K562 (cell line): ENCODE data around the gene RBSN. TPM values are rescaled to one million over a fixed set of nuclear protein-coding genes. Genes with fewer than 3 reads are reported as not detected.

Experiments used
- ATAC-seq: fragments of 200-7000 bp; cut with Tn5 transposase; 3 replicates; pipeline ENCODE4 v1.9.1; 2020; ENCODE audit warnings: moderate library complexity
- BruUV-seq: library from RNA; stranded (reverse); fragments of 400-500 nt; replicated peaks from 2 replicates; lab custom pipeline; 2021; lab: Mats Ljungman, UMichigan
- CTCF ChIA-PET: fragments of 300-600 bp; formaldehyde crosslinking; extraction: SDS; loops from one replicate; lab custom pipeline; 2021; ENCODE audit warnings: low intra/inter-chr PET ratio; lab: Yijun Ruan, JAX
- POLR2A ChIA-PET: fragments of 300-600, 350-650 bp; sonication (Branson Sonifier 250); formaldehyde crosslinking; extraction: SDS; loops from one replicate; lab custom pipeline; 2021; ENCODE audit warnings: antibody characterized with exemption, inconsistent platforms; lab: Yijun Ruan, JAX
- DNase-seq, 4 experiments: peaks; one replicate each; pipeline versions ENCODE4 v3.0.0 to v3.0.0-alpha.2; 2011 to 2018; ENCODE audit warnings: low spot score in 3 of 4, mixed read lengths in 3 of 4; ENCODE audit errors: extremely low read depth in 1 of 4
- FAIRE-seq: peaks from 2 replicates; lab custom pipeline; 2011; peaks lifted over from hg19 to GRCh38; lab: Jason Lieb, UNC
- H2AFZ ChIP-seq: 2 replicates; pipeline ENCODE4 v1.6.0; 2011; ENCODE audit warnings: low read depth, low read length, control low read depth, inconsistent platforms
- H3K27ac ChIP-seq: fragments of 200-600 bp; 3 replicates; pipeline ENCODE4 v1.8.0; 2011; ENCODE audit warnings: low read depth, mild to moderate bottlenecking, control low read depth, inconsistent platforms, low read length, moderate library complexity, mixed read lengths; ENCODE audit errors: extremely low read depth
- H3K27me3 ChIP-seq, 2 experiments: fragments of 300-600 bp in 1 of 2; 2 replicates in 1 of 2; 3 replicates in 1 of 2; pipeline versions ENCODE4 v1.6.0 to v1.8.0; 2011; ENCODE audit warnings: inconsistent platforms in 2 of 2, low read length in 2 of 2, mild to moderate bottlenecking in 1 of 2, mixed read lengths in 1 of 2, moderate library complexity in 1 of 2; ENCODE audit not compliant: control insufficient read depth in 2 of 2, insufficient read depth in 2 of 2
- H3K36me3 ChIP-seq: fragments of 300-600 bp; 3 replicates; pipeline ENCODE4 v1.8.0; 2011; ENCODE audit warnings: mild to moderate bottlenecking, low read length, inconsistent platforms; ENCODE audit not compliant: control insufficient read depth, insufficient read depth
- H3K4me1 ChIP-seq, 2 experiments: fragments of 200-600 bp in 1 of 2; replicated peaks in 1 of 2; 2 replicates in 1 of 2; 3 replicates in 1 of 2; pipeline versions ENCODE4 v1.5.1 to v1.8.0; 2011; ENCODE audit warnings: inconsistent platforms in 2 of 2, low read length in 2 of 2, mild to moderate bottlenecking in 1 of 2, mixed read lengths in 1 of 2, moderate library complexity in 1 of 2; ENCODE audit not compliant: control insufficient read depth in 2 of 2, insufficient read depth in 2 of 2
- H3K4me2 ChIP-seq: 2 replicates; pipeline ENCODE4 v1.6.1; 2011; ENCODE audit warnings: low read length, control low read depth, inconsistent platforms, mixed read lengths; ENCODE audit not compliant: insufficient read depth
- H3K4me3 ChIP-seq: fragments of 200-600 bp; sonication (generic), shearing (Covaris generic); 2 replicates; pipeline ENCODE4 v1.5.1; 2016; ENCODE audit warnings: control low read depth, inconsistent platforms
- H3K79me2 ChIP-seq: fragments of 200-600 bp; 3 replicates; pipeline ENCODE4 v1.8.0; 2011; ENCODE audit warnings: low read length, inconsistent platforms; ENCODE audit not compliant: control insufficient read depth, insufficient read depth
- H3K9ac ChIP-seq, 2 experiments: 2 replicates each; pipeline versions ENCODE4 v1.6.0 to v1.6.1; 2011; ENCODE audit warnings: low read depth in 2 of 2, low read length in 2 of 2, control low read depth in 1 of 2, inconsistent platforms in 1 of 2, mild to moderate bottlenecking in 1 of 2, mixed read lengths in 1 of 2; ENCODE audit not compliant: insufficient read depth in 1 of 2
- H3K9me1 ChIP-seq: one replicate; pipeline ENCODE4 v1.6.0; 2011; ENCODE audit warnings: inconsistent platforms, mild to moderate bottlenecking, low read length, moderate library complexity; ENCODE audit not compliant: control insufficient read depth, insufficient read depth
- H3K9me3 ChIP-seq: replicated peaks from 2 replicates; pipeline ENCODE4 v1.5.1; 2011; ENCODE audit warnings: low read depth, low read length, inconsistent platforms; ENCODE audit not compliant: control insufficient read depth, insufficient read depth
- H4K20me1 ChIP-seq: replicated peaks from 2 replicates; pipeline ENCODE4 v1.6.1; 2011; ENCODE audit warnings: low read length, inconsistent platforms, mixed read lengths; ENCODE audit not compliant: control insufficient read depth, insufficient read depth
- CBFA2T3 ChIP-seq: fragments of 450-650 bp; IDR thresholded peaks from 2 replicates; pipeline ENCODE4 v1.6.1; 2017
- CHD4 ChIP-seq: fragments of 200-600 bp; sonication (generic); IDR thresholded peaks from 3 replicates; pipeline ENCODE4 v1.6.1; 2012; ENCODE audit warnings: low read depth, mild to moderate bottlenecking, mixed read lengths, low read length, inconsistent platforms; ENCODE audit not compliant: insufficient read depth, insufficient replicate concordance, poor library complexity, severe bottlenecking
- NCOA4 ChIP-seq: fragments of 450-650 bp; IDR thresholded peaks from 2 replicates; pipeline ENCODE4 v1.6.1; 2018; ENCODE audit warnings: mild to moderate bottlenecking; ENCODE audit not compliant: partially characterized antibody
- NR4A1 ChIP-seq, 2 experiments: fragments of 250-450 bp in 1 of 2; fragments of 450-650 bp in 1 of 2; sonication (Bioruptor Pico) in 1 of 2; IDR thresholded peaks; 2 replicates each; pipeline versions ENCODE4 v1.4.0 to v1.6.1; 2016 to 2020; ENCODE audit warnings: mild to moderate bottlenecking in 2 of 2, missing compliant biosample characterization in 1 of 2, missing genetic modification characterization in 1 of 2, moderate library complexity in 1 of 2
- NUFIP1 ChIP-seq: fragments of 450-650 bp; IDR thresholded peaks from 2 replicates; pipeline ENCODE4 v1.6.1; 2018; ENCODE audit not compliant: partially characterized antibody
- RCOR1 ChIP-seq, 2 experiments: IDR thresholded peaks; 2 replicates each; pipeline ENCODE4 v1.6.1; 2012; ENCODE audit warnings: low read depth in 2 of 2, low read length in 2 of 2, borderline replicate concordance in 1 of 2, improper control_type of control experiment in 1 of 2
- RFX7 ChIP-seq: fragments of 250-450 bp; sonication (Bioruptor Pico); IDR thresholded peaks from 2 replicates; pipeline ENCODE4 v1.5.1; 2021; ENCODE audit warnings: mild to moderate bottlenecking
- TCFL5 ChIP-seq: fragments of 250-450 bp; sonication (Bioruptor Pico); conservative IDR thresholded peaks from 2 replicates; pipeline ENCODE4 v1.6.1; 2021; ENCODE audit warnings: mild to moderate bottlenecking, moderate library complexity, matching md5 sums
- ZNF174 ChIP-seq: fragments of 250-450 bp; sonication (Bioruptor Pico); IDR thresholded peaks from 2 replicates; pipeline ENCODE4 v1.4.0; 2020; ENCODE audit warnings: mild to moderate bottlenecking
- WGBS: fragments of 100-300 bp; shearing (Covaris generic); methylation state at CpG from one replicate; pipeline ENCODE4 v1.1.6; 2016; ENCODE audit warnings: low coverage, mixed read lengths; ENCODE audit not compliant: insufficient coverage; ENCODE audit errors: missing lambda C conversion rate; 5-methylcytosine and 5-hydroxymethylcytosine counted together
- in situ Hi-C: fragments of 300-500 bp; cut with MboI; formaldehyde crosslinking; loops from 4 replicates; pipeline ENCODE4 v1.15.0; 2018; ENCODE audit warnings: inconsistent platforms, mixed read lengths
- intact Hi-C: fragments of 100-400 bp; cut with micrococcal nuclease; formaldehyde crosslinking; loops from 2 replicates; pipeline ENCODE4 v1.14.2; 2022
- polyA plus RNA-seq, 8 experiments: library from polyadenylated mRNA; depleted of rRNA in 4 of 8; stranded (reverse) in 5 of 8; unstranded in 3 of 8; fragments of >200 nt; fragmentation: Nextera tagmentation in 2 of 8; fragmentation: Illumina TruSeq in 1 of 8; extraction: Ambion mirVana in 2 of 8; extraction: Trizol in 1 of 8; gene quantifications; 2 replicates each; pipeline versions ENCODE4 v1.2.1 to v1.2.3, GENCODE V29; 2011 to 2014; ENCODE audit warnings: inconsistent platforms in 1 of 8, missing spikeins in 1 of 8
- total RNA-seq, 7 experiments: library from RNA; depleted of rRNA in 6 of 7; stranded (reverse); fragments of >200 nt in 6 of 7; fragmentation: Illumina TruSeq in 2 of 7; extraction: Trizol in 2 of 7; gene quantifications; 2 replicates each; pipeline versions ENCODE4 v1.2.1 to v1.2.3, GENCODE V29; 2011 to 2021; ENCODE audit warnings: low replicate concordance in 1 of 7
- TF ChIP-seq, protein P1 (sequence below): fragments of 450-650 bp; IDR thresholded peaks from 2 replicates; pipeline ENCODE4 v1.7.1; 2018; ENCODE audit warnings: mild to moderate bottlenecking, low read depth; ENCODE audit not compliant: partially characterized antibody
- TF ChIP-seq, protein P2 (sequence below): fragments of 450-650 bp; IDR thresholded peaks from 2 replicates; pipeline ENCODE4 v1.6.1; 2017; ENCODE audit warnings: antibody characterized with exemption, mild to moderate bottlenecking

RBSN gene
- total and polyA plus RNA-seq, 9 of the 15 experiments (the other 6 are each of a cell fraction or from before 2014, with no cell fraction given) = 2.9 to 19.6 (median 15.0) TPM

DNA sequence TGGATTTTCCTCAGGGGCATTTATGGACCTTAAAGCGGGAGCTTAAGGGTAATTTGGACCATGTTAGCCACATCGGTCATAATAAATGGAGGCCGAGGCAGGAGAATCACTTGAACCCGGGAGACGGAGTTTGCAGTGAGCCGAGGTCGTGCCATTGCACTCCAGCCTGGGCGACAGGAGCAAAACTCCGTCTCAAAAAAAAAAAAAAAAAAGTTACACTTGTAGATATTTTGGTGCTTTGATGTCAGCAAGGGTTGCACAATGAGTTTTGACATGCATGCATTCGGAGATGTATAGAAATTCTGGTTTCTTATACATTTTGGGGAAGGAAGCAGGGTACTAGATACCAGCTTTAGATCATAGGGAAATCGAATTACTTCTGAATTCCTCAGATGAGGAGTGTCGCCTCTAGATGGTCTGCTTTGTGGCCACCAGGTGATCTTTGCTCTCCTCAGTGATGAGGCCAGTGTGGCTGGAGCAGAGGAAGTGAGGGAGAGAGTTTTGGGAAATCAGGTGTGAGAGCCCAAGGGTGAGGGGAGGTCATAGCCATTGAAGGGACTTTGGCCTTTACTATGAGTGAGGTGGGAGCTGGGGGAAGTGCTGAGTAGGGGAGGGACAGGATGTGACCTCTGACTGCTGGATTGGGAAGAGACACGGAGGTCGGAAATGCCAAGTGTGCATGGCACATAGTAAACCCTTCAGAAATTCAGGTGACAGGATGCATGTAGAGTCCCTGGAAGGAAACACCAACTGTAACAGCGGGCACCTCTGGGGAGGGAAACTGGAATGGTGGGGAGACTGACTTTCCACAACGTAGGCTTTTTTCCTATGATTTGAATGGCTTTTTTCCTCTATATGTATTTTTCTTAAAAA lies 8.4 kb upstream of the RBSN start:
- POLR2A ChIA-PET = interaction anchor here (0.6 to 1.4 kb wide), 3 partner anchors 30 to 302 kb away, joined by 3 to 5 read pairs (median 4); no protein-coding TSS in a partner anchor
- Histone ChIP-seq H4K20me1 (no peaks in the 10 kb centered on the region), H3K9me1 (no peaks in the 10 kb centered on the region), H3K9me3 (no peaks in the 10 kb centered on the region), H3K4me1 (peaks cover 3 to 9% of the 10 kb centered on the region in 2 experiments; a peak in 3 of 5 replicates), H3K4me3 (no peak overlapping the region), H3K79me2 (no peaks in the 10 kb centered on the region), H3K9ac (no peak overlapping the region), H3K4me2 (no peak overlapping the region), H3K27ac (no peak overlapping the region), H2AFZ (no peak overlapping the region; the same call in 1 of the 2 replicates), H3K36me3 (no peaks in the 10 kb centered on the region), H3K27me3 (peaks cover 0 to 6% of the 10 kb centered on the region in 2 experiments; a peak in 2 of 5 replicates)
- no TSS peak for BruUV-seq
- no peak for FAIRE-seq
- in situ Hi-C loops = no loop called here
- WGBS = 27% methylated on average over 13 of the region's 16 CpGs
- peak; percentile 19 for ATAC-seq
- intact Hi-C loops = loop anchor here (5.0 kb wide), 1 partner anchor 160 kb away; no protein-coding TSS in a partner anchor
- no peak for DNase-seq
- CTCF ChIA-PET = interaction anchor here (0.6 to 1.5 kb wide), 8 partner anchors 96 to 1140 kb away, joined by 3 to 7 read pairs (median 4); no protein-coding TSS in a partner anchor
- no peak for TF ChIP-seq RCOR1 (IDR thresholded peaks at IDR 0.05; ENCODE audit: borderline replicate concordance in 1 of 2, low read depth in 2 of 2, low read length in 2 of 2)
- TF ChIP-seq NUFIP1 = no peak
- TF ChIP-seq ZNF174 = no peak
- TF ChIP-seq NR4A1 (CRISPR knock-in tag; IDR thresholded peaks at IDR 0.05) = no peak
- TF ChIP-seq NR4A1 (tag; IDR thresholded peaks at IDR 0.05) = no peak
- TF ChIP-seq, protein P1, sequence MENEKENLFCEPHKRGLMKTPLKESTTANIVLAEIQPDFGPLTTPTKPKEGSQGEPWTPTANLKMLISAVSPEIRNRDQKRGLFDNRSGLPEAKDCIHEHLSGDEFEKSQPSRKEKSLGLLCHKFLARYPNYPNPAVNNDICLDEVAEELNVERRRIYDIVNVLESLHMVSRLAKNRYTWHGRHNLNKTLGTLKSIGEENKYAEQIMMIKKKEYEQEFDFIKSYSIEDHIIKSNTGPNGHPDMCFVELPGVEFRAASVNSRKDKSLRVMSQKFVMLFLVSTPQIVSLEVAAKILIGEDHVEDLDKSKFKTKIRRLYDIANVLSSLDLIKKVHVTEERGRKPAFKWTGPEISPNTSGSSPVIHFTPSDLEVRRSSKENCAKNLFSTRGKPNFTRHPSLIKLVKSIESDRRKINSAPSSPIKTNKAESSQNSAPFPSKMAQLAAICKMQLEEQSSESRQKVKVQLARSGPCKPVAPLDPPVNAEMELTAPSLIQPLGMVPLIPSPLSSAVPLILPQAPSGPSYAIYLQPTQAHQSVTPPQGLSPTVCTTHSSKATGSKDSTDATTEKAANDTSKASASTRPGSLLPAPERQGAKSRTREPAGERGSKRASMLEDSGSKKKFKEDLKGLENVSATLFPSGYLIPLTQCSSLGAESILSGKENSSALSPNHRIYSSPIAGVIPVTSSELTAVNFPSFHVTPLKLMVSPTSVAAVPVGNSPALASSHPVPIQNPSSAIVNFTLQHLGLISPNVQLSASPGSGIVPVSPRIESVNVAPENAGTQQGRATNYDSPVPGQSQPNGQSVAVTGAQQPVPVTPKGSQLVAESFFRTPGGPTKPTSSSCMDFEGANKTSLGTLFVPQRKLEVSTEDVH = no peak
- TF ChIP-seq, protein P2, sequence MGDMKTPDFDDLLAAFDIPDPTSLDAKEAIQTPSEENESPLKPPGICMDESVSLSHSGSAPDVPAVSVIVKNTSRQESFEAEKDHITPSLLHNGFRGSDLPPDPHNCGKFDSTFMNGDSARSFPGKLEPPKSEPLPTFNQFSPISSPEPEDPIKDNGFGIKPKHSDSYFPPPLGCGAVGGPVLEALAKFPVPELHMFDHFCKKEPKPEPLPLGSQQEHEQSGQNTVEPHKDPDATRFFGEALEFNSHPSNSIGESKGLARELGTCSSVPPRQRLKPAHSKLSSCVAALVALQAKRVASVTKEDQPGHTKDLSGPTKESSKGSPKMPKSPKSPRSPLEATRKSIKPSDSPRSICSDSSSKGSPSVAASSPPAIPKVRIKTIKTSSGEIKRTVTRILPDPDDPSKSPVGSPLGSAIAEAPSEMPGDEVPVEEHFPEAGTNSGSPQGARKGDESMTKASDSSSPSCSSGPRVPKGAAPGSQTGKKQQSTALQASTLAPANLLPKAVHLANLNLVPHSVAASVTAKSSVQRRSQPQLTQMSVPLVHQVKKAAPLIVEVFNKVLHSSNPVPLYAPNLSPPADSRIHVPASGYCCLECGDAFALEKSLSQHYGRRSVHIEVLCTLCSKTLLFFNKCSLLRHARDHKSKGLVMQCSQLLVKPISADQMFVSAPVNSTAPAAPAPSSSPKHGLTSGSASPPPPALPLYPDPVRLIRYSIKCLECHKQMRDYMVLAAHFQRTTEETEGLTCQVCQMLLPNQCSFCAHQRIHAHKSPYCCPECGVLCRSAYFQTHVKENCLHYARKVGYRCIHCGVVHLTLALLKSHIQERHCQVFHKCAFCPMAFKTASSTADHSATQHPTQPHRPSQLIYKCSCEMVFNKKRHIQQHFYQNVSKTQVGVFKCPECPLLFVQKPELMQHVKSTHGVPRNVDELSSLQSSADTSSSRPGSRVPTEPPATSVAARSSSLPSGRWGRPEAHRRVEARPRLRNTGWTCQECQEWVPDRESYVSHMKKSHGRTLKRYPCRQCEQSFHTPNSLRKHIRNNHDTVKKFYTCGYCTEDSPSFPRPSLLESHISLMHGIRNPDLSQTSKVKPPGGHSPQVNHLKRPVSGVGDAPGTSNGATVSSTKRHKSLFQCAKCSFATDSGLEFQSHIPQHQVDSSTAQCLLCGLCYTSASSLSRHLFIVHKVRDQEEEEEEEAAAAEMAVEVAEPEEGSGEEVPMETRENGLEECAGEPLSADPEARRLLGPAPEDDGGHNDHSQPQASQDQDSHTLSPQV = no peak
- no peak for TF ChIP-seq TCFL5 (CRISPR knock-in tag)
- no peak for TF ChIP-seq NCOA4
- no peak for TF ChIP-seq RFX7 (CRISPR knock-in tag)
- no peak for TF ChIP-seq CHD4
- TF ChIP-seq CBFA2T3 = no peak
